ENCODE results near the gene FAM83F.
"Not testable (repeated sequence)": the region's sequence is repeated elsewhere in the genome, so short reads cannot be mapped to it uniquely, and the experiment has no call there.

The FAM83F gene

DNA sequence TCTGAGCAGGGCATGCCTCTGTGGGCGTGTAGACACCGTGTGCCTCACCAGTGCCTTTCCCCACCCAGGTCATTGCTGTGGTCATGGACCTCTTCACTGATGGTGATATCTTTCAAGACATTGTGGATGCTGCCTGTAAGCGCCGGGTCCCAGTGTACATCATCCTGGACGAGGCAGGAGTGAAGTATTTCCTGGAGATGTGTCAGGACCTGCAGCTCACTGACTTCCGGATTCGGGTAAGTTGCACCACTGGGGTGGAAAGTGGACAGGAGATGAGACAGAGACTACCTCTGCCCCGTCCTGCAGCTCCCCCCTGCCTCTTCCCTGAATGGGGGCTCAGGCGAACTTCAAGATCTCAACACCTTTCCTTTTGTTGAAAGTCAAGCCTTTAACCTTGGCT, 24.3 kb downstream of the FAM83F start:
- DNase-seq: no peak

DNA sequence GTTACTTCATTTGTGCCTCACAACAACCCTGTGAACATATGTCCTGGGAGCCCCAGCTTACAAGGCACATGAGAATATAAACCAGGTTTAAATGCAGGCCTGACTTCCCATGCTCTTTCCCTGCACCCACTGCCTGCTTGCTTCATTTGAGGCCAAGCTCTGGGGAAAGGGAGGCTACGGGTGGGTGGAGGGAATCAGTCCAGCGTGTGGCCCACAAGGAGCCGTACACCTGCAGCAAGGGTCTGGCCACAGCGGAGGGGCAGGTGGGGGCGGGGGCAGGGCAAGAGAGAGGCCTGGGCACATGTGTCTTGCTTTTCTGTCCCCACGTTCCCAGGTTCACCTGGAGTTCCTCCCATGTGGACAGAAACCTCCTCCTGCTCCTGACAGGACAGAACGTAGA, 26.2 kb downstream of the FAM83F start:
- no peak for DNase-seq

DNA sequence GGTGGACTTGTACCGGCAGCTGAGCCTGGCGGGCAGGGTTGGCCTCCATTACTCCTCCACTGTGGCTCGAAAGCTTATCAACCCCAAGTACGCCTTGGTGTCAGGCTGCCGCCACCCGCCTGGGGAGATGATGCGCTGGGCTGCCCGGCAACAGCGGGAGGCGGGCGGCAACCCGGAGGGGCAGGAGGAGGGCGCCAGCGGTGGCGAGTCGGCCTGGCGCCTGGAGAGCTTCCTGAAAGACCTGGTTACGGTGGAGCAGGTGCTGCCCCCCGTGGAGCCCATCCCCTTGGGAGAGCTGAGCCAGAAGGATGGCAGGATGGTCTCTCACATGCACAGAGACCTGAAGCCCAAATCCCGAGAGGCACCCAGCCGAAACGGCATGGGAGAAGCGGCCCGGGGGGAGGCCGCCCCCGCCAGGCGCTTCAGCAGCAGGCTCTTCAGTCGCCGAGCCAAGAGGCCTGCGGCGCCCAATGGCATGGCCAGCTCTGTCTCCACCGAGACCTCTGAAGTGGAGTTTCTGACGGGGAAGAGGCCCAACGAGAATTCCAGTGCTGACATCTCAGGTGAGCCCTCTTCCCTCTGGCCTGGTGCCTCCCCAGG, 26.7 kb downstream of the FAM83F start:
- no peak for DNase-seq

DNA sequence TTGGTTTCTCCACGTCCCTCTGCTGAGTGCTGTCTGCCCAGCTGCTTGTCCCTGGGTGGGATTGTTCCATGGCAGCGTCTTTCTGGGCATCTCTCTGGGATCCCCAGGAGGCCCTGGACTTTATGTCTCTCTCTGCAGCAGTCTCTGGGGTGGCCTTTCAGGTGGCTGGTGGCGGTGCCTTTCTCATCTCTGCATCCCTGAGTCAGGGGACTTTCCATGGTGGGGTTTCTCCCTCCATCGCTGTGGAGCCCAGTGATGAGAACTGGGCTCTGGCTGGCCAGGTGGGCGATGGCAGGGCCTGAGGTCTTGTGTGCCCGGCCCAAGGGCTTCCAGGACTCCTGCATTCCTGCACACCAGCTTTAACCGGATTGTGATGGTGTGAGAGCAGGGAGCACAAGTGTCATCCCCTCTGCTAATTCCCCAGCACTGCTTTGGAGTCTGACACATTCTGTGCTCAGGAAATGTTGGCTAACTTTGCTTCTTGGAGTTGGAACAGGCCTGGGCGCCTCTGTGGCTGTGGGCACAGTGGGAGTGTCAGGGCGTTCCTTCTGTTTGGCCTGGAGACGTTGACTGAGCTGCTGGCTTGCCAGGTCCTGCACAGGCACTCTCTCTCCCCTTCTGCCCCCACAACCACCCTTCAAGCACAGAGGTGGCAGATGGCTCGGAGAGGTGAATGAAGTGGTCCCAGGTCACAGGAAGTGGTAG, 27.9 kb downstream of the FAM83F start:
- DNase-seq: no peak

DNA sequence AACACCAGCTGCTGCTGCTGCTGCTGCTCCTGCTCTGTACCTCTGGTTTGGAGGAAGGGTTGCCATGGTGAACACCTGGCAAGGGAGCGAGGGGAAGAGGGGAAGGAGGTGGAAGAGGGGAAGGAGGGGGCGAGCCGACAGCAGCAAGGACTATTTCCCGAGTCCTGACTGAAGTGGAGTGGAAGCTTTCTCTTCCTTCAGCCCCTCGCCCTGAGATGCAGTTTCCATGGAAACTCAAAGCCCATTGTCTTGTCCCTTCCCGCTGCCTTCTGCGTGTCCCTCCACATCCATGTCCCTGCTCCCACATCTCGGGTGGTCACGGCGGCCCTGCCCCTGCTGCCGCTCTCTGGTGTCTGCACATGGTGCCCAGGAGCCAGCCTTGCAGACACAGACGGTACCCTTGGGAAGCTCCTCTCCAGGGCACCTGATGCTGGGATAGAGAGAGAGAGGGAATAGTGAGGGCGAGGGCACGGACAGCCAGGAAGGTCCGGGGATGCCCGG, 28.6 kb downstream of the FAM83F start:
- no peak for DNase-seq

DNA sequence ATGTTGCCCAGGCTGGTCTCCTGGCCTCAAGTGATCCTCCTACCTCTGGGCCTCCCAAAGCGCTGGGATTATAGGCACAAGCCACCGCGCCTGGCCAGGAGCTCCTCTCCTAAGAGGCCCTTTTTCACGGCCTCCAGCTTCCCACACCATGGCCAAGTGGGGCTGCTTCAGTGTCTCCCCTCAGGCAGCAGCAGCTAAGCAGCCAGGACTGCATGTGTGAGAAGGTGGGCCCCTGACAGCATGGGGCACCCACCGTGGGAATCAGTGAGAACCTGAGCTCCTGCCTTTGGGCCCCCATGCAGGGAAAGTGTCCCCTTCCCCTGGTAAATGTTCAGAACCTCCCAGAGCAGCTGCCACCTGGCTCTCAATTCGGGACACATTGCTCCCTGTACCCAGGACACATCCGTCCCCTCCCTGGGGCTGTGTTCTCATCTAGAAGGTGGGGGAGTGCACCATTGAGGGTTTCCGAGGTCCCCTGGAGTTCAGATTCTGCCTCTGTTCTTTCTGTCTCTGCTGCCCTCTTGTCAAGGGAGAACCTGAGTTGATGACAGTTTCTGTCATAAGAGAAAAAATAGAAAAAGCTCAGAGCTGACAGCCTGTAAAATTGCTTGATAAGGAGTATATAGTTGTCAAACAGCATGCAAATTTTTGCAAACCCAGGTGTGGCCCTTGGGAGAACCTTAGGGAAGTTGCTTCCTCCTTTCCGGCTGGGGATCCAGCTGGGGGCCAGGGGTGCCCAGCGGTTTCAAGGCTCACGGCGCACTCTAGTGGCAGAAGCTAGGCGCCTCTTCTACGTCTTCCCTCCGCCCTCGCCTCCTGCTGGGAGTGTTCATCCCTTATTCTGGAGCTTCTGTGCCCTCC, 29.7 kb downstream of the FAM83F start:
- peak; percentile 77 for DNase-seq

DNA sequence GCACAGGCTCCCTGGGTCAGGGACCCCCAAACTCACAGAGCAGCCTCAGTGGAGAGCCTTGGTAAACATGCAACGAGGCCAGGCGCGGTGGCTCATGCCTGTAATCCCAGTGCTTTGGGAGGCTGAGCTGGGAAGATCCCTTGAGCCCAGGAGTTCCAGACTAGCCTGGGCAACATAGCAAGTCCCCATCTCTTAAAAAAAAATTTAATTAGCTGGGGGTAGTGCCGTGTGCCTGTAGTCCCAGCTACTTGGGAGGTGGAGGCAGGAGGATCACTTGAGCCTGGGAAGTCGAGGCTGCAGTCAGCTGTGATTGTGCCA, 30.3 kb downstream of the FAM83F start:
- DNase-seq: not testable (repeated sequence)

DNA sequence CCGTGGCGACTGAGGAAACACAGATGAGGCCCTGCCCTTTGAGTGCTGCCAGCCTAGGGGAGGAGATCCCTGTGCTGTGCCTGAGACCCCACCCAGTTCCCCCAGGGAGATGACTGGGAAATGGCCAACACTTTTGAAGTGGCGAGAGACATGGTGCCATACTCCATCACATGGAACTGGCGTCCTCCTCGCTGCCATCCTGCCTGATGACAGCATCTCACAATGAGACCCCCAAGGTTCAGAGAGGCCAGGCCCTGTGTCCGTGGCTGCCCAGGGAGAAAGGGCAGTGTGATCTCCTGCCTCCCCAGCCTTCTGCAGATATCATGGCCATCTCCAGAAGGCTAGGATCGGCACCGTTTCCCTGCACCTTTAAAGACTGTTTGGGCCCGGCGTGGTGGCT, 31.1 kb downstream of the FAM83F start:
- DNase-seq: no peak

DNA sequence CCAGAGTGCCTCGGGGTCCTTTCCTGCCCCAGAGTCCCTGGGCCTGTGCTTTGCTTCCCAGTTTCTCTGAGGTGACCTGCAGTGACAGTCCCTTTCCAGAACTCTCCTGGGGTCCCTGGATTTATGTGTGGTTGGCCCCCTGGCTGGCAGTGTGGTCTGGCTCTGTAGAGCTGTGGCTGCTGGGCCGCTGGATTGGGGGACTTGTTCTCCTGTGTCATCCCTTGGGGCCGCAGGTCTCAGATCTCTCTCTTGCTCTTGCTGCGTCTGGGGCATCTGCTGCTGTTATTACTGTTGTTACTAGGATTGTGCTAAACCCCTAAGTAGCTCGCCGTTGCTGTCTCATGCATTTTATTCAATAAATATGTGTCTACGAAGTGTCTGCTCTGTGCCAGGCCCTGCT, 31.9 kb downstream of the FAM83F start:
- DNase-seq: no peak

DNA sequence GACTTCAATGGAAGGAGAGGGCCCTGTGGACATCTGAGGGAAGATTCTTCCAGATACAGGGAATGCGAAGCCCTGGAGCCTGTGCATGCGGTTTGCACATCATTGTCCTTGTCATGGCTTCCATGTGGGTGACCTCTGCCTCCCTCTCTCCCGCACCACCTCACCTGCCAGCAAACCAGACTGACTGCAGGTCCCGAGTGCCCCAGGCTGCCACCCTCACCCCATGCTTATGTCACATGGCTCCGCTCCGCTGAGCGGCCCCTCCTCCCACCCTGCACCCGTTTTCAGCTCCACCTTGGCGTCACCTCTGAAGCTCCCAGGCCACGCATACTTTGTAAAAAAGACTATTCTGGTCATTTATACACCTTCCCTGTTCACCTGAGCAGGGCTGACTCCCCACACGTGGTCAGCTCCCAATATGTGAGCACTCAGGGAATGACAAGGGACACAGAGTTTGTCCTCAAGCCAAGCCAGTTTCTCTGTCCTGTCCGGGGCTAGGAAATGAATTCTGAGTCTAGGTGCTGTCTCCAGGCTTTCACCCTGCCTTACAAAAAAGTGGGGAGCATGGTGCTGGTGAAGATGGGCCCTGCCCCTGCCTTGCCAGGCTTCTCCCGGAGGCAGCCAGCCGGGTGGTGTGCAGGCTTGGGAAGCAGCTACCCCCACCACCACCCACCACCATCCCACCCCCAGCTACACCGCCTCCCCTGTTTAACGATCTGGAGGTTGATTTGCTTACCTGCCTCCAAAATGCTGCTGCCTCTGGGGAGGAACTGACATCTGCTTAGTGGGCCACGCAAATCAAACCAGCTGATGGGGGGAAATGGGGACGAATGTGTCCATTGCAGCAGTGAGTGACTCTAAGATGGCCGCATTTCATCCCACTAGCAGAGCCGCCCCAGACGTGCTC, 32.7 kb downstream of the FAM83F start:
- DNase-seq: no peak

DNA sequence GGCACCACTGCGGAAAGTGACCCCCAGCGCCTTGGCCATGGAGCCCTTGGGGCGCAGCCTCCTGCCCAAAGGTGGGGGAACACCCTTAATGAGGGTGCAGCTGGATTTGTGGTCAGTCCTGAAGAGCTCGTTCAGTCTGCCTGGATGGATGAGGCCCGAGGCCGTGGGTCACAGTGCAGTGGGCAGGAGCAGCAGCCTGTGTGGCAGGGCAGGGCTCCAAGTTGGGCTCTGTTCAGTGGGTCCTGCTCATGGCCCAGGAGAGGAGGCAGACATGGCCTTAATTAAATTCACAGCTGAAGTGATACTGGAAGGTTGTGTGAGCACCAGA, 33.3 kb downstream of the FAM83F start:
- DNase-seq: no peak

DNA sequence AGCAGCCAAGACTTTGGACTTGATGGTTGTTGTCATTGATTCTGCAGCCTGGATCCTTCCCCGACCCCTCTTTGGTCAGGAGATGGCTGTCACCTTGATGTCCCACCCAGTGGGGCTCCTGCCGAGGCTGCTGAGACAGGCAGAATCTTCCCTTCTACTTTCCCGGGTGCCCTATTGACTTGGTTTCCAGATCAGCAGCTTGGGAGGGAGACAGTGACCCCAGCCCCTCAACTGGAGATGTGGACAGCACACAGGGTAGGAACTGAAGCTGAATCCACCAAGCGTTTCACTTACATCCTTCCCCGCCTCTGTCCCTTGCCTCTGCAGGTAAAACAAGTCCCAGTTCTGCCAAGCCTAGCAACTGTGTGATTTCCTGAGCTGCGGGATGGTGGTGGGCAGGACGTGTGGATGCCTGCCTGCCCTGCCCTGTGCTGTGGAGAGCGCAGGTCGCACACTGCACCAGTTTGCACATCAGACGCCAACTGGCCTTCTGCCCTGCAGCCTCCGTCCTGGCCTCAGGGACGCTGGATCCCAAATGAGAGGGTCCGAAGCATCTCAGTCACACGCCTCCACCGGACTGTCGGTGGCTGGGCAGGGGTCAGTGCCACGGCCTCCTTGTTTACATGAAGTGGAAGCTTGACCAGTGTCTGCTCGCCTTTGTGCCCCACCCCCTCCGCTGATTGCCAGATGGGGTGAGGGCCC, 34.6 kb downstream of the FAM83F start:
- no peak for DNase-seq

DNA sequence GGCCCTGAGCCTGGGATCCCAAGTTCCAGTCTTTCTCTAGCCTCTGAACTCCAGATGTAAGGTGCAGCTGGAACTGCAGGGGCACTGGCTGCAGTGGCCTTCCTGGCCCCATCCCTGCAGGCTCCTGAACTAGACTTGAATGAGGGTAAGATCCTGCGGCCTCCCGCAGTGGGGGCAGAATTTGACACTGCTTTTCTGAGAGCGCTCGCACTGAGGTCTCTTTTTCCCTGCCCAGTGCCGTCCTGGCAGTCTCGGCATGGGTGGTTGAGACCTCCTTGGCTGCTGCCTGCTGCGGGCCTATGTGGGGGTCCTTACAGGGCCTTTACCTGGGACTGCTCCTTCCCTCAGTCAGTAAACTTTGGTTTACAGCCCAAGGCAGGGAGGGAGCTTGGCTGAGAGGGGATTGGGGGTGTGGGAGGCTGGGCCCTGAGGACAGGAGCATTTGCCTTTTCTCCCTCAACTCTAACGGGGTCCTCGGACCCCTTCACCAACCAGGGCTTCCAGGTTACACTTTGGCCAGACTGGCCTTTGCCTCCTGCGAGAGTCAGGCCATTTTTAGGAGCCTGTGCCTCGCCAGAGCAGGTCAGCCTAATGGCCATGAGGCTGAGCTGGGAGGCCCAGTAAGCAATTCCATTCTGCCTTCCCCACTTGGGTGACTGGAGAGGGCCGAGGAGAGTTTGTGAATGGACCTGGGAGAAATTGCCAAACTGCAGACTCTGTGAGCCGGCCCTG, 35.4 kb downstream of the FAM83F start:
- DNase-seq: no peak

DNA sequence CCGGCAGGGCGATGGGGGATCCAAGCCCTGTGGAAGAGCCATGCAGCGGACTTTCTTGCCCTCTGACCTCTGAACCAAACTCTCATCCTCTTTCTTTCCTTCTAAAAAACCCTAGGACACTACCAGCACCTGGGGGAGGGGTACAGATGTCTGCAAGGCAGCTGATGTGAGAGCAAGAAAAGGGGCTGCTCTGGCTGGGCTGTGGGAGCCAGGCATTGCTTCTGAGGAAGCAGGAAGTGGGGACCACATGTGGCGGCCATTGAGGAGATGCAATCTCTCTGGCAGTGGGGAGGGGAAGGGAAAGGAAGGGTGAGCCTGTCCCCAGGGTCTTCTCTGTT, 36.0 kb downstream of the FAM83F start:
- DNase-seq: no peak

DNA sequence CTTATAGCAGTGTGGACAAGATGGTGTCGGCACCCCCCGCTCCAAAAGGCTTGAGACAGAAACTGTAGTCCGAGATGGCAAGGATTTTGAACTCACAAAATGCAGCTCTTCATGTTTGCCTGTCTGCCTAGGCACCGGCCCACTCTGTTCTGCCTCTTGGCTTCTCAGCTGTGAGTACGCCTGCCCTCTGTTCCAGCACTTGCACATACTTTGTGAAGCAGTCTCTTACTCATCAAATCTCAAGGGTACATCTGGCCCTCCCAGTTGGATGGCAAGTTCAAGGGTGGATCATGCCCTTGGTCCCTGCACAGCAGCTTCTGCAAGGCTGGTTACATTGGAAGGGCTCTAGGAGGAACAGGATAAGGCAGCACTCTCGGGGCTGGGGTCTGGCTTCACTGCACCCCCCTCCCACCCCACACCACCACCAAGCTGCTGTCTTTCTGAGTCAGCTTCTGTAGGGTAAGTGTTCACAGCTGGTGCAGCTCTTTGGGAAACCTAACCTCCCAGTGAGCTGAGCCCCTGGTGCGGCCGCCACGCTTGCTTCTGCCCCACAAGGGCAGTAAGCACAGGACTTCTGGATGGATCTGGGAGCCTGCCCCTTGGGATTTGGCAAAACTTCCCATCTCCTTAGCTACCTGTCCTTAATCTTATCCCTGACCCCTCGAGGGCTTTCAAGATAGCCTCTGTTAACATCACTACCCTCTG, 37.2 kb downstream of the FAM83F start:
- no peak for DNase-seq

DNA sequence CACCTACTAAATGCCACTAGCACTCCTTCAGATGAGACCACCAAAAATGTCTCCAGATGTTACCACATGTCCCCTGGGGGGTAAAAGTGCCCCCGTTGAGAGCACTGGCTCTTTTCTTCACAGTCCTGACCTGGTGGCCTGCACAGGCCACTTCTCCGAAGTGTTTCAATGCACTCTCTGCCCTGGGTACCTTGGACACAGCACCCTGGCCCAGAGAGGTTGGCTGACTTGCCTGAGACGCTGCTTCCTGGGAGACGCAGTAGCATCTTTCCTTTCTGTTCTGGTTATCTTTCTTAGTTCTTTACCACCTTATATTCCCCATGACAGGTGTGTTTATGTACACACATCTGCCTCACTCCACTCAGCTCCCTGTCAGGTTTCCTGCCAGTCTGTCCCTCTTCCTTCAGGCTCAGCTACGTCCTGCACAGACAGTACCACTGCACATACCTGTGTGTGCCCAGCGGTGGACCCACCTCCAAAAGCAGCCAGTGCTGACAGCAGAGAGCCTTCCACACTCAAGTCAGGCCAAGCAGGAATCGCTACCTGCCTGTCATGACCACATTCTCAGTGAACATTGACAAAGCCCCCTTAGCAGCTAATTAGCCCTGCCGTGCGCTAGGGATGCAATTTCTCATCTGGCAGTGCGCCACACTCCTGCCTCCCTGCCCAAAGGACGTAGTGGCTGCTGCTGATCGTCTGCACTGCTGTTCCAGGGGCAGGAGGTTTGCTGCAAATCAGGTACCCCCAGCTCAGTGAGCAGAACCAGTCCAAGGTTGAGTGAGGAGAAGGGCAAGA, 39.0 kb downstream of the FAM83F start:
- DNase-seq: no peak

DNA sequence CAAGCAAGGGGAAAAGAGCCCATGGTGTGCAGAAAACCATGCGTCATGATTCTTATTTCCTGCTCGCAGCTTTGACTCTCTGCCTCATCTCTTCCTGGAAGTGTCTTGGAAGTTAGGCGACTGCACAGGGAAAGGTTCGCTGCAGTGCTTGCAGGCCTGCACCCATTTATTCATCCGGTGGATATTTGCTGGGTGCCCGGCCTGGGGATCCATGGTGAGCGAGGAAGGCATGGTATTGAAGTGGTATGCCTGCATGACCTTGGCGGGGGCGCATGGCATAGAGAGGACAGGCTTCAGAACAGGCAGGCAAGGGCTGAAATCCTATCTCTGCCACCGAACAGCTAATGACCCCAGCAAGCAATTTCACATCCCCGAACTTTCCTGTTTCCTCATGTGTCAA, 40.6 kb downstream of the FAM83F start:
- no peak for DNase-seq

DNA sequence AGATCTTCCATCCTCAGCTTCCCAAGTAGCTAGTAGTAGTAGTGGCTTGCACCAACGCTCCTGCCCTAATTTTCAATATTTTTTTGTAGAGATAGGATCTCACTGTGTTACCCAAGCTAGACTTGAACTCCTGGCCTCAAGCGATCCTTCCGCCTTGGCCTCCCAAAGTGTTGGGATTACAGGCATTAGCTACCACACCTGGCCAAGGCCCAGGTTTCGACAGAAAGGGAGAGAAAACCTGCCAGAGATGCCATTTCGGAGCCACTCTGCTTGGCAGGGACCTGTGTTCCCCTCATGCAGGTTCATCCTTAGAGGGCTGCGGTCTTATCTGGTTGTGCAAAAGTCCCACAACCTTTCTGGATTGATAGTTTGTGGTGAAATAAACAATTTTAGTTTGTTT, 41.4 kb downstream of the FAM83F start:
- no peak for DNase-seq

DNA sequence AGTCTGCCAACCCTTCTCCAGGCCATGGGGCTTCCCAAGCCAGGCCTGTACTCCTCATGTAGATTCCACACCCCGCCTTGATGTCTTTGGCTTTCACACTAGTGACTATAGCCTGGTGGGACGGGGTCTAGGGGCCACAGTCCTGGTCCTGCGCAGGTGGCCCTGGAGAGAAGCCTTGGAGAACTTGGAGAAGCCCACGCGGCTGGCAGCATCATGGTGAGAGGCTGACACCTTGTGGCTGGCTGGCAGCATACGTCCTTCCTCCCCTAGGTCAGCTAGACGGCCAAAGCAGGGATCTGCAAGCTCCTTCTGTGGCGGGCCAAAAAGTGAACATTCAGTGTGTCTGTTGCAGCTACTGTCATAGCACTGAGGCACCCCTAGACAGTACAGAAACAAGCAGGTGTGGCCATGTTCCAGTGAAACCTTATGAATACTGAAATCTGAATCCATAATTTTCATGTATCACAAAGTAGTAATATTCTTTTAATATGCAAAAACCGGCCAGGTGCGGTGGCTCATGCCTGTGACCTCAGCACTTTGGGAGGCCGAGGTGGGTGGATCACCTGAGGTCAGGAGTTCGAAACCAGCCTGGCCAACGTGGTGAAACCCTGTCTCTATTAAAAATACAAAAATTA, 42.0 kb downstream of the FAM83F start:
- peak; percentile 87 for DNase-seq

DNA sequence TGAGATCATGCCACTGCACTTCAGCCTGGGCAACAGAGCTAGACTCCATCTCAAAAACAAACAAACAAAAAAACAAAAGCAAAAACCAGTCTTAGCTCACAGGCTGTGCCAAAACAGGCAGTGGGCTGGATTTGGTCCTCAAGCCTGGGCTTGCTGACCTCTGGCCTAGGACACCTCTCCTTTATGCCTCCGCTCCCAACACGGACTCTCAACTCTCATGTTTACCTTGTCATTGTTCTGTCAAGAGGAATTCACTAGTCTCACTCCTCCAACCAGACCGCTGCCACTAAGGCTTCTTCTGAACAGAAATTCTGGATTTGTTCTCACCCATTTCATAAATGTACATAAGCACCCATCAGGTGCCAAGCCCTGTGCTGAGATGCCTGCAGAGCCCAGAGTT, 42.6 kb downstream of the FAM83F start:
- DNase-seq: no peak

All from islet precursor cell (in vitro differentiated cells).